Mucosa of descending colon (tissue), 3 donors: ENCODE results near the gene MICAL1. TPM values are rescaled to one million over a fixed set of nuclear protein-coding genes. Genes with fewer than 3 reads are reported as not detected.

Experiments used
- ATAC-seq: fragments of 200-7000 bp; cut with Tn5 transposase; one replicate; pipeline ENCODE4 v1.9.1; 2020; ENCODE audit warnings: mild to moderate bottlenecking, moderate library complexity
- DNase-seq, 3 donors: peaks; one replicate each; pipeline ENCODE4 v3.0.0-alpha.2; 2020
- H3K36me3 ChIP-seq: fragments of 200-600 bp; one replicate; pipeline ENCODE4 v1.8.0; 2021; ENCODE audit warnings: low read depth, mild to moderate bottlenecking
- H3K4me1 ChIP-seq: fragments of 200-600 bp; one replicate; pipeline ENCODE4 v1.8.0; 2021; ENCODE audit warnings: low read depth, mild to moderate bottlenecking
- H3K4me3 ChIP-seq: fragments of 200-600 bp; one replicate; pipeline ENCODE4 v1.8.0; 2021; ENCODE audit warnings: mild to moderate bottlenecking
- H3K9me3 ChIP-seq: fragments of 200-600 bp; one replicate; pipeline ENCODE4 v1.8.0; 2021; ENCODE audit warnings: mild to moderate bottlenecking
- CTCF ChIP-seq: fragments of 200-600 bp; IDR thresholded peaks from one replicate; pipeline ENCODE4 v1.8.0; 2022; ENCODE audit warnings: antibody characterized with exemption, mild to moderate bottlenecking
- intact Hi-C, 2 donors: fragments of 100-400 bp; cut with DNase I in 1 of 2; cut with micrococcal nuclease in 1 of 2; formaldehyde crosslinking; loops; one replicate each; pipeline versions ENCODE4 v1.11.0 to v1.11.1; 2022; cut with DNase I, micrococcal nuclease
- total RNA-seq, 3 donors: library from RNA; stranded (reverse); fragmentation: NEBNext Ultra II Directional in 2 of 3; extraction: Animal tissue kit (Norgen Biotek cat#: 25700) in 2 of 3; gene quantifications; one replicate each; pipeline versions ENCODE4 v1.2.1 to v1.2.4, GENCODE V29; 2021 to 2023
- donor health status: DM: no; HTN: no; CAD: no; lungs with moderate emphysema.
- donor health status: DM: no; HTN: no; CAD: no.
- donor health status: DM: no; HTN: yes; CAD: no.

The MICAL1 gene
- total RNA-seq, 3 donors from 2014 or later = 43.1 to 72.9 (median 57.8) TPM

- no peaks in the 10 kb centered on the region for H3K36me3 ChIP-seq
- peak; percentile 68 for ATAC-seq
- H3K9me3 ChIP-seq = no peaks in the 10 kb centered on the region
- H3K4me1 ChIP-seq = peaks cover 10% of the 10 kb centered on the region
- no peak for TF ChIP-seq CTCF
- no peak overlapping the region for H3K4me3 ChIP-seq
- DNase-seq = peak in 1 of 3 donors; percentile 51
- intact Hi-C loops = no loop called here
Observed at GRCh38 chr6:109486068-109486467, 30.5 kb upstream of the MICAL1 start.

- intact Hi-C loops = no loop called here
Observed at GRCh38 chr6:109485266-109485935, 29.8 kb upstream of the MICAL1 start.

GRCh38 chr6:109484122-109484521 lies 28.6 kb upstream of the MICAL1 start:
- H3K4me3 ChIP-seq = no peak overlapping the region

More at GRCh38 chr6:109485266-109485935, 29.8 kb upstream of the MICAL1 start:
- Histone ChIP-seq H3K4me1 (peaks cover 17% of the 10 kb centered on the region), H3K36me3 (no peaks in the 10 kb centered on the region), H3K4me3 (no peak overlapping the region), H3K9me3 (no peaks in the 10 kb centered on the region)
- DNase-seq (no peak), ATAC-seq (no peak)
- no peak for TF ChIP-seq CTCF

GRCh38 chr6:109483735-109484057 lies 28.1 kb upstream of the MICAL1 start:
- Histone ChIP-seq H3K9me3 (no peaks in the 10 kb centered on the region), H3K4me3 (no peak overlapping the region), H3K4me1 (peaks cover 32% of the 10 kb centered on the region), H3K36me3 (no peaks in the 10 kb centered on the region)
- intact Hi-C loops = no loop called here
- DNase-seq (no peak), ATAC-seq (no peak)
- no peak for TF ChIP-seq CTCF

More at GRCh38 chr6:109484122-109484521, 28.6 kb upstream of the MICAL1 start:
- TF ChIP-seq CTCF = no peak
- intact Hi-C loops = no loop called here
- Histone ChIP-seq H3K4me1 (peaks cover 30% of the 10 kb centered on the region), H3K36me3 (no peaks in the 10 kb centered on the region), H3K9me3 (no peaks in the 10 kb centered on the region)
- ATAC-seq (no peak), DNase-seq (no peak)

GRCh38 chr6:109482905-109483734 lies 27.5 kb upstream of the MICAL1 start, which contains the start of gene ZBTB24:
Gene ZBTB24, minus strand, starts transcription at chr6:109483219. Its CDS starts 1,193 bp downstream, at chr6:109482026.
- peak; percentile 90 for ATAC-seq
- Histone ChIP-seq H3K36me3 (no peaks in the 10 kb centered on the region), H3K9me3 (no peaks in the 10 kb centered on the region), H3K4me3 (peak within 1 kb of the TSS; percentile 91), H3K4me1 (peaks cover 38% of the 10 kb centered on the region)
- peak; percentile 92 to 95 (median 94) for DNase-seq
- no peak for TF ChIP-seq CTCF
- intact Hi-C loops = no loop called here
